ENCODE measurements around the gene ETV1.

Gene ETV1

DNA sequence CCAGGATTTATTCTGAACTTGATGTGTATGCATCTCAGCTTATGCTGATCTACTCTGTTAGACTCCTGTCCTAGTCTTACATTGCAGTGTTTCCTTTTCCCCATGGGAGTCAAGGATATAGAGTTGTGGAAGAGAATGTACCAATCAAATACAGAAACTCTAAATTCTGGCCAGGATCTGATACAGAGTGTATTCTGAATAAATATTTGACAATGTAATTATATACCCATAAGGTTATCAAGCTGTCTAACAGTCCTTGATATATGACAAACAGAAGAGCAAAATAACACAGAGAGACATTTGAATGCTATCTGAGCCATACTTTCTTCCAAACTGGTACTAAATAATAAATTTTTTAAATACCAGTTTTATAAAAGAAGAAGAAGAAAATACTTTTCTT, 116.8 kb downstream of the ETV1 start:
- no peak overlapping the region for H3K4me2 ChIP-seq (ENCODE audit: low read depth, low read length)
- DNase-seq = no peak
- no peaks in the 10 kb centered on the region for H3K27me3 ChIP-seq (replicated peaks; ENCODE audit: insufficient read depth, low read length)
- TF ChIP-seq EZH2phosphoT487 (IDR thresholded peaks at IDR 0.05; ENCODE audit: low read length) (no peak), EZH2 (optimal IDR thresholded peaks at IDR 0.05; ENCODE audit: low read depth, low read length) (no peak)
- TF ChIP-seq, protein P1, sequence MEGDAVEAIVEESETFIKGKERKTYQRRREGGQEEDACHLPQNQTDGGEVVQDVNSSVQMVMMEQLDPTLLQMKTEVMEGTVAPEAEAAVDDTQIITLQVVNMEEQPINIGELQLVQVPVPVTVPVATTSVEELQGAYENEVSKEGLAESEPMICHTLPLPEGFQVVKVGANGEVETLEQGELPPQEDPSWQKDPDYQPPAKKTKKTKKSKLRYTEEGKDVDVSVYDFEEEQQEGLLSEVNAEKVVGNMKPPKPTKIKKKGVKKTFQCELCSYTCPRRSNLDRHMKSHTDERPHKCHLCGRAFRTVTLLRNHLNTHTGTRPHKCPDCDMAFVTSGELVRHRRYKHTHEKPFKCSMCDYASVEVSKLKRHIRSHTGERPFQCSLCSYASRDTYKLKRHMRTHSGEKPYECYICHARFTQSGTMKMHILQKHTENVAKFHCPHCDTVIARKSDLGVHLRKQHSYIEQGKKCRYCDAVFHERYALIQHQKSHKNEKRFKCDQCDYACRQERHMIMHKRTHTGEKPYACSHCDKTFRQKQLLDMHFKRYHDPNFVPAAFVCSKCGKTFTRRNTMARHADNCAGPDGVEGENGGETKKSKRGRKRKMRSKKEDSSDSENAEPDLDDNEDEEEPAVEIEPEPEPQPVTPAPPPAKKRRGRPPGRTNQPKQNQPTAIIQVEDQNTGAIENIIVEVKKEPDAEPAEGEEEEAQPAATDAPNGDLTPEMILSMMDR (IDR thresholded peaks at IDR 0.05; ENCODE audit: low read length) = no peak
- H4K20me1 ChIP-seq (ENCODE audit: insufficient read depth, low read length) = no peaks in the 10 kb centered on the region
- H3K9ac ChIP-seq (ENCODE audit: low read length) = no peak overlapping the region
- no peak overlapping the region for H3K4me3 ChIP-seq (ENCODE audit: low read length)
- no peaks in the 10 kb centered on the region for H3K9me3 ChIP-seq (replicated peaks; ENCODE audit: insufficient read depth, low read length)
- no peaks in the 10 kb centered on the region for H3K4me1 ChIP-seq (ENCODE audit: low read length)
- H3K27ac ChIP-seq (ENCODE audit: low read length) = no peak overlapping the region
- no peaks in the 10 kb centered on the region for H3K79me2 ChIP-seq (ENCODE audit: low read length)
- H3K36me3 ChIP-seq (replicated peaks; ENCODE audit: insufficient read depth, low read length) = no peaks in the 10 kb centered on the region
- no peaks in the 10 kb centered on the region for H3K9me2 ChIP-seq (replicated peaks; ENCODE audit: insufficient read depth, low read length)
- H2AFZ ChIP-seq (ENCODE audit: low read length) = no peak overlapping the region
- no peaks in the 10 kb centered on the region for H3F3A ChIP-seq (ENCODE audit: insufficient read depth, low read length)

DNA sequence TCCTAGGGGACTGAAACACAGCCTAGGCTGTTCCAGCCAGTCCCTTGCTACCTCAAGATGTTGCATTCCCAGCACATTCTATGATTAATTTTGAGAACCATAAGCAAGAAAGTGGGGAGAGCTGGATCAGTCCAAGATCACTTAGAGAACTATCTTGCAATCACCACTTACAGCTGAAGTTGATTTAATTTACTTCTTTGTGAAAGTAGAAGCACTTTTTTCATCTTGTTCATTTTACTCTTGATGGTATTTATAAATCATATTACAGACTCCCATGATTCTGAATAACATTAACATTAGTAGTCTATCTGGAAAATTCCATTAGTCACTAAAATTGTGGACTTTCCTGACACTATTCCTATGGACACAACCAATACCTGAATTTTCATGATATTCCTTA, 118.5 kb downstream of the ETV1 start:
- H3K27me3 ChIP-seq (replicated peaks; ENCODE audit: insufficient read depth, low read length) = no peaks in the 10 kb centered on the region
- no peaks in the 10 kb centered on the region for H4K20me1 ChIP-seq (ENCODE audit: insufficient read depth, low read length)
- no peaks in the 10 kb centered on the region for H3K9me2 ChIP-seq (replicated peaks; ENCODE audit: insufficient read depth, low read length)
- no peak overlapping the region for H3K4me3 ChIP-seq (ENCODE audit: low read length)
- H3K27ac ChIP-seq (ENCODE audit: low read length) = no peak overlapping the region
- no peaks in the 10 kb centered on the region for H3K36me3 ChIP-seq (replicated peaks; ENCODE audit: insufficient read depth, low read length)
- H2AFZ ChIP-seq (ENCODE audit: low read length) = no peak overlapping the region
- H3K9me3 ChIP-seq (replicated peaks; ENCODE audit: insufficient read depth, low read length) = no peaks in the 10 kb centered on the region
- H3K9ac ChIP-seq (ENCODE audit: low read length) = no peak overlapping the region
- H3K4me2 ChIP-seq (ENCODE audit: low read depth, low read length) = no peak overlapping the region
- H3F3A ChIP-seq (ENCODE audit: insufficient read depth, low read length) = no peaks in the 10 kb centered on the region
- TF ChIP-seq EZH2phosphoT487 (IDR thresholded peaks at IDR 0.05; ENCODE audit: low read length) (no peak), EZH2 (optimal IDR thresholded peaks at IDR 0.05; ENCODE audit: low read depth, low read length) (no peak)
- TF ChIP-seq, protein P1 (IDR thresholded peaks at IDR 0.05; ENCODE audit: low read length) = no peak
- no peaks in the 10 kb centered on the region for H3K4me1 ChIP-seq (ENCODE audit: low read length)
- DNase-seq = no peak
- no peaks in the 10 kb centered on the region for H3K79me2 ChIP-seq (ENCODE audit: low read length)

DNA sequence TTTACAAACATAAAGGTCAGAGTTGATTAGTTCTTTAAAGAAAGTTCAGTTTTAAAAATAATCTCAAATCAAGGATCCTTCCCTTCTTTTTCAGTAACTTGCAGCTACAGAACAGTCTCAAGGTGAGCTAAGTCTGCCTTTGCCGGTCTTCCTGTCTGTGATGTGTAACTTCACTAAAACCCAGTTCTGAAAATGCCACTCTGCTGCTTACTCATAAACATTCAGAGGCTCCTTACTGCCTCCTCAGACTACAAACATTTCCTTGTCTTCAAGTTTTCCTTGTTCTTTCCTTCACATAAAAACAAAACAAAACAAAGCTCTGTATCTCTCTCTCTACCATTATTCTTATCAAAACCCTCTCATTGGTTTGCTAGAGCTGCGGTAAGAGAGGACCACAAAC, 128.7 kb downstream of the ETV1 start:
- no peaks in the 10 kb centered on the region for H3K27me3 ChIP-seq (replicated peaks; ENCODE audit: insufficient read depth, low read length)
- H2AFZ ChIP-seq (ENCODE audit: low read length) = no peak overlapping the region

More for the DNA sequence above, 128.7 kb downstream of the ETV1 start:
- no peaks in the 10 kb centered on the region for H3K9me2 ChIP-seq (replicated peaks; ENCODE audit: insufficient read depth, low read length)
- H3K4me3 ChIP-seq (ENCODE audit: low read length) = no peak overlapping the region
- no peaks in the 10 kb centered on the region for H4K20me1 ChIP-seq (ENCODE audit: insufficient read depth, low read length)
- no peak overlapping the region for H3K9ac ChIP-seq (ENCODE audit: low read length)
- TF ChIP-seq, protein P1 (IDR thresholded peaks at IDR 0.05; ENCODE audit: low read length) = no peak
- TF ChIP-seq EZH2phosphoT487 (IDR thresholded peaks at IDR 0.05; ENCODE audit: low read length) = no peak
- no peaks in the 10 kb centered on the region for H3K9me3 ChIP-seq (replicated peaks; ENCODE audit: insufficient read depth, low read length)
- no peak overlapping the region for H3K27ac ChIP-seq (ENCODE audit: low read length)
- no peaks in the 10 kb centered on the region for H3K79me2 ChIP-seq (ENCODE audit: low read length)
- DNase-seq = no peak
- H3K36me3 ChIP-seq (replicated peaks; ENCODE audit: insufficient read depth, low read length) = no peaks in the 10 kb centered on the region
- no peak overlapping the region for H3K4me2 ChIP-seq (ENCODE audit: low read depth, low read length)
- no peaks in the 10 kb centered on the region for H3K4me1 ChIP-seq (ENCODE audit: low read length)
- H3F3A ChIP-seq (ENCODE audit: insufficient read depth, low read length) = no peaks in the 10 kb centered on the region

Data from MM.1S (cell line).